HCT116 (cell line): Measurements from ENCODE around the gene SPATA3. TPM values are rescaled to one million over a fixed set of nuclear protein-coding genes. Genes with fewer than 3 reads are reported as not detected.

Experiments used
- ATAC-seq: fragments of 200-7000 bp; cut with Tn5 transposase; 2 replicates; pipeline ENCODE4 v1.9.1; 2020; ENCODE audit warnings: mild to moderate bottlenecking, moderate library complexity
- BruUV-seq: library from RNA; stranded (reverse); fragments of 400-500 nt; replicated peaks from 2 replicates; lab custom pipeline; 2021; lab: Mats Ljungman, UMichigan
- CTCF ChIA-PET: fragments of 300-600 bp; sonication (Branson Sonifier 250); formaldehyde crosslinking; loops from one replicate; lab custom pipeline; 2021; ENCODE audit warnings: antibody characterized with exemption; lab: Charles Lee
- POLR2A ChIA-PET: fragments of 300-600, 350-600 bp; sonication (Branson Sonifier 250); formaldehyde crosslinking; loops from one replicate; lab custom pipeline; 2021; ENCODE audit warnings: antibody characterized with exemption; lab: Charles Lee
- RAD21 ChIA-PET, 2 experiments: fragments of 300-600 bp; sonication (Branson Sonifier 250); formaldehyde crosslinking; loops; one replicate each; lab custom pipeline; 2023; ENCODE audit warnings: low total read pairs in 2 of 2; ENCODE audit not compliant: uncharacterized antibody in 2 of 2, unreplicated experiment in 2 of 2, low non-redundant PET in 1 of 2; lab: Charles Lee
- DNase-seq: peaks from one replicate; pipeline ENCODE4 v3.0.0-alpha.2; 2010; ENCODE audit warnings: low read depth, low spot score
- H2AFZ ChIP-seq: fragments of 200-600 bp; shearing (Covaris generic), sonication (generic); 2 replicates; pipeline ENCODE4 v1.6.1; 2017; ENCODE audit warnings: low read depth, mixed run types, mixed read lengths, antibody characterized with exemption, low read length; ENCODE audit not compliant: poor library complexity, severe bottlenecking
- H3K27ac ChIP-seq: 2 replicates; pipeline ENCODE4 v1.5.1; 2012; ENCODE audit warnings: low read depth, low read length
- H3K27me3 ChIP-seq: fragments of 200-600 bp; sonication (generic); 2 replicates; pipeline ENCODE4 v1.6.1; 2016; ENCODE audit warnings: mixed run types, low read length, mixed read lengths; ENCODE audit not compliant: insufficient read depth
- H3K36me3 ChIP-seq, 2 experiments: fragments of 200-500 bp in 1 of 2; fragments of 200-600 bp in 1 of 2; sonication (Bioruptor generic) in 1 of 2; sonication (generic) in 1 of 2; 2 replicates each; pipeline versions ENCODE4 v1.5.1 to v1.6.1; 2014 to 2016; ENCODE audit warnings: low read length in 2 of 2, inconsistent platforms in 1 of 2, mixed read lengths in 1 of 2, mixed run types in 1 of 2; ENCODE audit not compliant: insufficient read depth in 2 of 2, control insufficient read depth in 1 of 2
- H3K4me1 ChIP-seq, 2 experiments: fragments of 200-600 bp in 1 of 2; sonication (generic) in 1 of 2; 2 replicates each; pipeline versions ENCODE4 v1.5.1 to v1.6.1; 2012 to 2017; ENCODE audit warnings: low read length in 2 of 2, inconsistent platforms in 1 of 2, mild to moderate bottlenecking in 1 of 2, mixed read lengths in 1 of 2, mixed run types in 1 of 2, moderate library complexity in 1 of 2; ENCODE audit not compliant: insufficient read depth in 2 of 2, control insufficient read depth in 1 of 2
- H3K4me2 ChIP-seq: fragments of 200-600 bp; sonication (generic); 2 replicates; pipeline ENCODE4 v1.6.1; 2017; ENCODE audit warnings: mixed run types, low read length, mixed read lengths
- H3K4me3 ChIP-seq, 2 experiments: fragments of 200-600 bp in 1 of 2; sonication (generic) in 1 of 2; replicated peaks in 1 of 2; 2 replicates each; pipeline ENCODE4 v1.5.1; 2011 to 2016; ENCODE audit warnings: low read length in 2 of 2, control low read depth in 1 of 2, low read depth in 1 of 2, mild to moderate bottlenecking in 1 of 2, mixed read lengths in 1 of 2, mixed run types in 1 of 2
- H3K79me2 ChIP-seq: fragments of 200-600 bp; sonication (generic); 2 replicates; pipeline ENCODE4 v1.6.1; 2017; ENCODE audit warnings: mild to moderate bottlenecking, mixed run types, low read length, moderate library complexity, mixed read lengths; ENCODE audit not compliant: insufficient read depth
- H3K9ac ChIP-seq: fragments of 200-600 bp; sonication (generic); 2 replicates; pipeline ENCODE4 v1.6.1; 2016; ENCODE audit warnings: low read length, mixed read lengths
- H3K9me2 ChIP-seq: fragments of 200-600 bp; sonication (generic), shearing (Covaris generic); 2 replicates; pipeline ENCODE4 v1.6.1; 2017; ENCODE audit warnings: mixed run types, mild to moderate bottlenecking, moderate library complexity; ENCODE audit not compliant: insufficient read depth
- H3K9me3 ChIP-seq, 2 experiments: fragments of 200-500 bp in 1 of 2; fragments of 200-600 bp in 1 of 2; sonication (Bioruptor generic) in 1 of 2; sonication (generic) in 1 of 2; 2 replicates each; pipeline ENCODE4 v1.6.1; 2014 to 2017; ENCODE audit warnings: low read length in 2 of 2, mixed read lengths in 2 of 2, inconsistent platforms in 1 of 2, low read depth in 1 of 2, mild to moderate bottlenecking in 1 of 2, mixed run types in 1 of 2, moderate library complexity in 1 of 2; ENCODE audit not compliant: control insufficient read depth in 1 of 2, insufficient read depth in 1 of 2
- H4K20me1 ChIP-seq: fragments of 200-600 bp; sonication (generic), shearing (Covaris generic); 2 replicates; pipeline ENCODE4 v1.6.1; 2017; ENCODE audit warnings: mixed run types, mild to moderate bottlenecking, moderate library complexity; ENCODE audit not compliant: insufficient read depth
- CEBPB ChIP-seq: IDR thresholded peaks from 2 replicates; pipeline ENCODE4 v1.6.1; 2012; ENCODE audit warnings: low read depth
- ELF1 ChIP-seq: IDR thresholded peaks from 2 replicates; pipeline ENCODE4 v1.6.1; 2012; ENCODE audit warnings: low read depth, borderline replicate concordance
- intact Hi-C: fragments of 100-400 bp; cut with micrococcal nuclease; formaldehyde crosslinking; loops from 2 replicates; pipeline ENCODE4 v1.10.0; 2022
- total RNA-seq: library from RNA; stranded (reverse); gene quantifications from one replicate; pipeline ENCODE4 v1.2.1, GENCODE V29; 2021; ENCODE audit not compliant: unreplicated experiment
- TF ChIP-seq, protein P1 (sequence below), 3 experiments: fragments of 200-600 bp in 1 of 3; sonication (generic) in 1 of 3; IDR thresholded peaks in 2 of 3; conservative IDR thresholded peaks in 1 of 3; 2 replicates each; pipeline ENCODE4 v1.5.1; 2012 to 2017; ENCODE audit warnings: low read depth in 2 of 3, low read length in 2 of 3, antibody characterized with exemption in 1 of 3, borderline replicate concordance in 1 of 3, control low read depth in 1 of 3, mild to moderate bottlenecking in 1 of 3, mixed read lengths in 1 of 3, mixed run types in 1 of 3, moderate library complexity in 1 of 3; ENCODE audit not compliant: insufficient read depth in 1 of 3

The SPATA3 gene
- total RNA-seq, 1 experiment from 2014 or later = not detected

- DNase-seq = no peak
- CTCF ChIA-PET = no interaction called here
- POLR2A ChIA-PET = no interaction called here
- Histone ChIP-seq H3K4me1 (peaks cover 0 to 11% of the 10 kb centered on the region in 2 experiments; a peak in 1 of 4 replicates), H3K27me3 (no peaks in the 10 kb centered on the region), H3K4me2 (peak overlapping the region; percentile 83), H2AFZ (no peak overlapping the region), H3K9me3 (no peaks in the 10 kb centered on the region), H3K4me3 (peak overlapping the region; percentile 42 to 58), H3K79me2 (no peaks in the 10 kb centered on the region), H4K20me1 (no peaks in the 10 kb centered on the region), H3K27ac (peak overlapping the region; percentile 36; the same call in 1 of the 2 replicates), H3K36me3 (no peaks in the 10 kb centered on the region), H3K9me2 (no peaks in the 10 kb centered on the region), H3K9ac (0 out of 2 replicates have a peak overlapping the region, but pooled peaks have one; percentile 33)
- intact Hi-C loops = no loop called here
- no TSS peak for BruUV-seq
- peak; percentile 82 for ATAC-seq
- RAD21 ChIA-PET = no interaction called here
- no peak for TF ChIP-seq ELF1
- TF ChIP-seq, protein P1, sequence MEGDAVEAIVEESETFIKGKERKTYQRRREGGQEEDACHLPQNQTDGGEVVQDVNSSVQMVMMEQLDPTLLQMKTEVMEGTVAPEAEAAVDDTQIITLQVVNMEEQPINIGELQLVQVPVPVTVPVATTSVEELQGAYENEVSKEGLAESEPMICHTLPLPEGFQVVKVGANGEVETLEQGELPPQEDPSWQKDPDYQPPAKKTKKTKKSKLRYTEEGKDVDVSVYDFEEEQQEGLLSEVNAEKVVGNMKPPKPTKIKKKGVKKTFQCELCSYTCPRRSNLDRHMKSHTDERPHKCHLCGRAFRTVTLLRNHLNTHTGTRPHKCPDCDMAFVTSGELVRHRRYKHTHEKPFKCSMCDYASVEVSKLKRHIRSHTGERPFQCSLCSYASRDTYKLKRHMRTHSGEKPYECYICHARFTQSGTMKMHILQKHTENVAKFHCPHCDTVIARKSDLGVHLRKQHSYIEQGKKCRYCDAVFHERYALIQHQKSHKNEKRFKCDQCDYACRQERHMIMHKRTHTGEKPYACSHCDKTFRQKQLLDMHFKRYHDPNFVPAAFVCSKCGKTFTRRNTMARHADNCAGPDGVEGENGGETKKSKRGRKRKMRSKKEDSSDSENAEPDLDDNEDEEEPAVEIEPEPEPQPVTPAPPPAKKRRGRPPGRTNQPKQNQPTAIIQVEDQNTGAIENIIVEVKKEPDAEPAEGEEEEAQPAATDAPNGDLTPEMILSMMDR (IDR thresholded peaks at IDR 0.05 in 2 of 3, conservative IDR thresholded peaks at IDR 0.05 in 1 of 3; ENCODE audit: borderline replicate concordance in 1 of 3, insufficient read depth in 1 of 3, low read depth in 2 of 3, low read length in 2 of 3) = 0 out of 6 replicates have a peak, but pooled peaks of 1 of the 3 experiments have one; percentile 3
- TF ChIP-seq CEBPB = no peak
Observed at GRCh38 chr2:231037731-231038482, 42.0 kb downstream of the SPATA3 start.
